HEK293T (cell line): Measurements from ENCODE around the gene TOX4.

Experiments used
- CTCF ChIA-PET: fragments of 350-600 bp; formaldehyde crosslinking; extraction: SDS; loops from one replicate; lab custom pipeline; 2021; ENCODE audit warnings: antibody characterized with exemption, inconsistent platforms; lab: Yijun Ruan, JAX
- POLR2A ChIA-PET: fragments of 350-600 bp; formaldehyde crosslinking; extraction: SDS; loops from one replicate; lab custom pipeline; 2020; ENCODE audit warnings: antibody characterized with exemption, inconsistent platforms; lab: Yijun Ruan, JAX
- DNase-seq: peaks from one replicate; pipeline ENCODE4 v3.0.0; 2012; ENCODE audit warnings: mixed read lengths; ENCODE audit errors: extremely low spot score
- ARNT ChIP-seq: fragments of 450-650 bp; IDR thresholded peaks from 2 replicates; pipeline ENCODE4 v1.6.1; 2017; ENCODE audit warnings: mild to moderate bottlenecking
- BHLHE40 ChIP-seq: fragments of 450-650 bp; IDR thresholded peaks from 2 replicates; pipeline ENCODE4 v1.6.1; 2016; ENCODE audit warnings: mild to moderate bottlenecking, moderate library complexity, borderline replicate concordance
- CTBP1 ChIP-seq: fragments of 450-650 bp; IDR thresholded peaks from 2 replicates; pipeline ENCODE4 v1.6.1; 2016; ENCODE audit warnings: borderline replicate concordance
- ELF4 ChIP-seq: fragments of 450-650 bp; IDR thresholded peaks from 2 replicates; pipeline ENCODE4 v1.6.1; 2017; ENCODE audit warnings: antibody characterized with exemption
- FOXA1 ChIP-seq: fragments of 450-650 bp; IDR thresholded peaks from 2 replicates; pipeline ENCODE4 v1.6.1; 2016; ENCODE audit warnings: mild to moderate bottlenecking
- FOXK2 ChIP-seq: fragments of 450-650 bp; IDR thresholded peaks from 2 replicates; pipeline ENCODE4 v1.6.1; 2016; ENCODE audit warnings: mild to moderate bottlenecking
- FOXM1 ChIP-seq: fragments of 450-650 bp; IDR thresholded peaks from 2 replicates; pipeline ENCODE4 v1.6.1; 2017; ENCODE audit warnings: mild to moderate bottlenecking, borderline replicate concordance
- HDGF ChIP-seq: fragments of 450-650 bp; IDR thresholded peaks from 2 replicates; pipeline ENCODE4 v1.6.1; 2017; ENCODE audit warnings: antibody characterized with exemption, borderline replicate concordance
- L3MBTL2 ChIP-seq: fragments of 450-650 bp; conservative IDR thresholded peaks from 2 replicates; pipeline ENCODE4 v1.6.1; 2016; ENCODE audit warnings: mild to moderate bottlenecking
- LEF1 ChIP-seq: fragments of 450-650 bp; IDR thresholded peaks from 2 replicates; pipeline ENCODE4 v1.6.1; 2017; ENCODE audit warnings: mild to moderate bottlenecking, borderline replicate concordance
- NFRKB ChIP-seq: fragments of 450-650 bp; IDR thresholded peaks from 2 replicates; pipeline ENCODE4 v1.6.1; 2016; ENCODE audit warnings: mild to moderate bottlenecking, moderate library complexity
- PKNOX1 ChIP-seq: fragments of 450-650 bp; IDR thresholded peaks from 2 replicates; pipeline ENCODE4 v1.6.1; 2016
- SP1 ChIP-seq: fragments of 450-650 bp; IDR thresholded peaks from 2 replicates; pipeline ENCODE4 v1.6.1; 2017
- TARDBP ChIP-seq: fragments of 450-650 bp; IDR thresholded peaks from 2 replicates; pipeline ENCODE4 v1.6.1; 2016
- ZNF384 ChIP-seq: fragments of 450-650 bp; IDR thresholded peaks from 2 replicates; pipeline ENCODE4 v1.6.1; 2016

Gene TOX4

GRCh38 chr14:21475767-21476522, 1.1 kb upstream of the TOX4 start:
- peak; percentile 34; the same call in 1 of the 2 replicates for TF ChIP-seq BHLHE40
- no peak for TF ChIP-seq FOXM1
- ChIA-PET CTCF (interaction anchor here (0.6 to 1.4 kb wide), 2 partner anchors 17 to 50 kb away, joined by 4 read pairs; no protein-coding TSS in a partner anchor), POLR2A (interaction anchor here (0.7 to 2.5 kb wide), 7 partner anchors 9 to 92 kb away, joined by 3 to 12 read pairs (median 5); partner anchors contain the start of genes CHD8 and SALL2)
- DNase-seq, result no peak

GRCh38 chr14:21476523-21476924, 471 bp upstream of the TOX4 start:
- POLR2A ChIA-PET, result interaction anchor here (0.7 to 2.5 kb wide), 9 partner anchors 9 to 92 kb away, joined by 3 to 12 read pairs (median 5); partner anchors contain the start of genes CHD8 and SALL2
- no peak for TF ChIP-seq PKNOX1
- TF ChIP-seq ELF4, result no peak
- TF ChIP-seq SP1, result no peak
- CTCF ChIA-PET, result interaction anchor here (0.6 to 1.4 kb wide), 4 partner anchors 15 to 51 kb away, joined by 3 to 4 read pairs (median 4); partner anchors contain the start of gene SALL2
- peak; percentile 68 for DNase-seq

GRCh38 chr14:21486640-21487087, 9.7 kb downstream of the TOX4 start:
- ChIA-PET CTCF (no interaction called here), POLR2A (interaction anchor here (1.3 kb wide), 1 partner anchor 9 kb away, joined by 7 read pairs; the partner anchor contains the start of gene TOX4)
- TF ChIP-seq NFRKB (no peak), FOXK2 (no peak), FOXA1 (no peak), LEF1 (no peak), HDGF (no peak), CTBP1 (no peak), ELF4 (no peak), L3MBTL2 (no peak), ZNF384 (no peak), PKNOX1 (no peak), SP1 (no peak)
- DNase-seq, result no peak

- DNase-seq, result no peak
- TF ChIP-seq ARNT (no peak), ELF4 (no peak), SP1 (no peak), TARDBP (no peak), HDGF (no peak), NFRKB (no peak), FOXM1 (no peak)
- CTCF ChIA-PET, result interaction anchor here (1.3 to 1.8 kb wide), 3 partner anchors 18 to 63 kb away, joined by 3 read pairs; partner anchors contain the start of gene TOX4
- POLR2A ChIA-PET, result interaction anchor here (0.7 to 1.7 kb wide), 2 partner anchors 16 to 17 kb away, joined by 3 to 11 read pairs; partner anchors contain the start of gene METTL3
Measured at GRCh38 chr14:21494902-21495762, 18.1 kb downstream of the TOX4 start.

GRCh38 chr14:21496453-21496852, 19.5 kb downstream of the TOX4 start:
- DNase-seq, result no peak
- CTCF ChIA-PET, result interaction anchor here (1.5 kb wide), 1 partner anchor 62 kb away, joined by 3 read pairs; no protein-coding TSS in a partner anchor
- TF ChIP-seq LEF1, result no peak
- no peak for TF ChIP-seq FOXK2
- TF ChIP-seq FOXM1, result no peak
- no peak for TF ChIP-seq SP1
- POLR2A ChIA-PET, result no interaction called here

- TF ChIP-seq NFRKB (no peak), ARNT (no peak), FOXK2 (no peak), LEF1 (no peak), L3MBTL2 (no peak), PKNOX1 (no peak), ELF4 (no peak), BHLHE40 (no peak), HDGF (no peak), FOXA1 (no peak), FOXM1 (no peak)
- POLR2A ChIA-PET, result interaction anchor here (0.6 to 2.6 kb wide), 6 partner anchors 11 to 60 kb away, joined by 3 to 26 read pairs (median 4); partner anchors contain the start of genes CHD8, METTL3, RAB2B and SALL2
- CTCF ChIA-PET, result interaction anchor here (0.6 to 4.1 kb wide), 12 partner anchors 9 to 72 kb away, joined by 3 to 35 read pairs (median 6); partner anchors contain the start of genes METTL3 and SALL2
- DNase-seq, result peak; percentile 36
Measured at GRCh38 chr14:21498540-21499526, 21.8 kb downstream of the TOX4 start.
